KMS-11 (cell line): ENCODE data around the gene CACNG4.

ENCODE experiments used
- H2AFZ ChIP-seq: fragments of 200-600 bp; sonication (generic); 2 replicates; pipeline ENCODE4 v1.6.1; 2016; ENCODE audit warnings: antibody characterized with exemption, mixed run types, low read depth
- H3K27ac ChIP-seq: fragments of 200-600 bp; sonication (generic); 2 replicates; pipeline ENCODE4 v1.6.1; 2016; ENCODE audit warnings: mild to moderate bottlenecking, mixed run types
- H3K27me3 ChIP-seq: fragments of 200-600 bp; sonication (generic); 2 replicates; pipeline ENCODE4 v1.6.1; 2017; ENCODE audit warnings: mild to moderate bottlenecking, low read depth, mixed run types, moderate library complexity; ENCODE audit not compliant: insufficient read depth
- H3K36me3 ChIP-seq: fragments of 200-600 bp; sonication (generic); 2 replicates; pipeline ENCODE4 v1.6.1; 2017; ENCODE audit warnings: mild to moderate bottlenecking, mixed run types; ENCODE audit not compliant: insufficient read depth
- H3K4me1 ChIP-seq: fragments of 200-600 bp; sonication (generic); 2 replicates; pipeline ENCODE4 v1.6.1; 2016; ENCODE audit warnings: mild to moderate bottlenecking, low read depth, mixed run types; ENCODE audit not compliant: poor library complexity, severe bottlenecking
- H3K4me2 ChIP-seq: fragments of 200-600 bp; sonication (generic); 2 replicates; pipeline ENCODE4 v1.7.0; 2016; ENCODE audit warnings: mild to moderate bottlenecking, mixed run types
- H3K4me3 ChIP-seq: fragments of 200-600 bp; sonication (generic); IDR thresholded peaks from 2 replicates; pipeline ENCODE4 v1.6.1; 2017; ENCODE audit warnings: low read depth, low read length, mixed read lengths; ENCODE audit not compliant: insufficient read depth
- H3K79me2 ChIP-seq: fragments of 200-600 bp; sonication (generic); 2 replicates; pipeline ENCODE4 v1.6.1; 2016; ENCODE audit warnings: low read depth, mixed run types; ENCODE audit not compliant: insufficient read depth
- H3K9ac ChIP-seq: fragments of 200-600 bp; sonication (generic); 2 replicates; pipeline ENCODE4 v1.6.1; 2016; ENCODE audit warnings: mild to moderate bottlenecking, mixed run types
- H4K20me1 ChIP-seq: fragments of 200-600 bp; sonication (generic); 2 replicates; pipeline ENCODE4 v1.6.1; 2016; ENCODE audit warnings: mild to moderate bottlenecking, mixed run types; ENCODE audit not compliant: insufficient read depth
- TF ChIP-seq, protein P1 (sequence below): fragments of 200-600 bp; sonication (generic); conservative IDR thresholded peaks from 2 replicates; pipeline ENCODE4 v1.6.1; 2017; ENCODE audit warnings: low read depth, mild to moderate bottlenecking, antibody characterized with exemption, low read length, moderate library complexity, mixed read lengths

The CACNG4 gene

DNA sequence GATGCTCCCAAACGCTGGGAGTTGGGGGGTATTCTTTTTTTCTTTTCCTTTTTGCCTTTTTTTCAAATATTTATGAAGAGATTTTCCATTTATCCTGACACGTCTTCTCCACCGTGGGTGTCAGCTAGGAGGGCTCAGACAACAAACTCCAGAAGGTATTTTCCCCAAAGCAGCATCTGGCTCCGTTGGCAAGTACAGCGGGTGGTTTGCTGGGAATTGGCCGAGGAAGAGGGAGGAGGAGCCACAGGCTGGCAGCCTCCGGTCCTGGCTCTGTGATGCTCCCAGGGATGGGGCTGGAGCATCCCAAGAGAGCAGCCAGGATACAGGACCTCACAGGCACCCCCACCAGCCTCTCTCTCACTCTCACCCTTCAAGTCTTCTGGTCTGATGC lies 10.9 kb upstream of the CACNG4 start:
- TF ChIP-seq, protein P1, sequence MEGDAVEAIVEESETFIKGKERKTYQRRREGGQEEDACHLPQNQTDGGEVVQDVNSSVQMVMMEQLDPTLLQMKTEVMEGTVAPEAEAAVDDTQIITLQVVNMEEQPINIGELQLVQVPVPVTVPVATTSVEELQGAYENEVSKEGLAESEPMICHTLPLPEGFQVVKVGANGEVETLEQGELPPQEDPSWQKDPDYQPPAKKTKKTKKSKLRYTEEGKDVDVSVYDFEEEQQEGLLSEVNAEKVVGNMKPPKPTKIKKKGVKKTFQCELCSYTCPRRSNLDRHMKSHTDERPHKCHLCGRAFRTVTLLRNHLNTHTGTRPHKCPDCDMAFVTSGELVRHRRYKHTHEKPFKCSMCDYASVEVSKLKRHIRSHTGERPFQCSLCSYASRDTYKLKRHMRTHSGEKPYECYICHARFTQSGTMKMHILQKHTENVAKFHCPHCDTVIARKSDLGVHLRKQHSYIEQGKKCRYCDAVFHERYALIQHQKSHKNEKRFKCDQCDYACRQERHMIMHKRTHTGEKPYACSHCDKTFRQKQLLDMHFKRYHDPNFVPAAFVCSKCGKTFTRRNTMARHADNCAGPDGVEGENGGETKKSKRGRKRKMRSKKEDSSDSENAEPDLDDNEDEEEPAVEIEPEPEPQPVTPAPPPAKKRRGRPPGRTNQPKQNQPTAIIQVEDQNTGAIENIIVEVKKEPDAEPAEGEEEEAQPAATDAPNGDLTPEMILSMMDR: no peak
- H3K27me3 ChIP-seq: no peaks in the 10 kb centered on the region
- H2AFZ ChIP-seq: no peak overlapping the region
- H3K79me2 ChIP-seq: no peaks in the 10 kb centered on the region
- H3K4me2 ChIP-seq: no peak overlapping the region
- H3K9ac ChIP-seq: no peak overlapping the region
- no peaks in the 10 kb centered on the region for H3K4me1 ChIP-seq
- H3K4me3 ChIP-seq: no peak overlapping the region
- H3K36me3 ChIP-seq: no peaks in the 10 kb centered on the region
- H3K27ac ChIP-seq: no peak overlapping the region
- no peaks in the 10 kb centered on the region for H4K20me1 ChIP-seq

DNA sequence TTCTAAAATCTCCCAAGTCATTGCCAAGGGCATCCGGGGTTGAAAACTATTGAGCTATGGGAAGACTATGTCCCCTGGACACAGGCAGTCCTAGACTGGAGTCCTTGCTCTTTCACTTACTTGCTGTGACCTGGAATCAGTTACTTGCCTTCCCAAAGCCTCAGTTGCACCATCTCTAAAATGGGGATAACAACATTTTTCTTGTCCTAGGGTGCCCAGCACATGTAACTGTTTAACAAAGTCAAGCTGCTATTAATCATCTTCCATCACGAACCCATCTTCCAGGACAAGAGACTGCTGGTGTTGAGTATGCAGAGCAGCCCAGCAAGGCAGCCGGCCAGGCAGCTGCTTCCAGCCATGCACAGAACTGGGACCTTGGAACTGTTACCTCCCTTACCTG lies 9.9 kb upstream of the CACNG4 start:
- H3K36me3 ChIP-seq: no peaks in the 10 kb centered on the region
- H3K27me3 ChIP-seq: no peaks in the 10 kb centered on the region
- TF ChIP-seq, protein P1: no peak
- H4K20me1 ChIP-seq: no peaks in the 10 kb centered on the region
- H3K27ac ChIP-seq: no peak overlapping the region
- H2AFZ ChIP-seq: no peak overlapping the region
- no peaks in the 10 kb centered on the region for H3K79me2 ChIP-seq
- H3K4me2 ChIP-seq: no peak overlapping the region
- H3K4me1 ChIP-seq: no peaks in the 10 kb centered on the region
- no peak overlapping the region for H3K9ac ChIP-seq
- H3K4me3 ChIP-seq: no peak overlapping the region

DNA sequence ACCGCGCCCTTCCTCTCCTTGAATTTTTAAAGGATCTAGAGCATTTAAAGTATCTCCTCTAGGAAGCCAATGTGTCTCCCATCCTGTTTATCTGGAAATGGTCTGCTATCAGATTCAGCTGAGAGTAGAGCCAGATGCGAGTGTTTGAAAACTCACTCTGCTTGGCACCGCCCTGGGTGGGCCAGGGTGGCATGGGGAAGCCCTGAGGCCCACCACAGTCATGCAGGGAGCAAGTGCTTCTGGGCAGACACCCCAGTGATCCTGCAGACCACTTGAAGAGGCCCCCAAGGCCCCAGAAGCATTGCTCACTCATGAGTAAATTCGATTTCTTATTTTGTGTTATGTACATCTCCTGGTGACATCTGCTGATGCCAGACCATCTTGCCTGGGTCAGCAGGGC lies 8.7 kb upstream of the CACNG4 start:
- no peaks in the 10 kb centered on the region for H3K27me3 ChIP-seq
- no peaks in the 10 kb centered on the region for H3K4me1 ChIP-seq
- no peaks in the 10 kb centered on the region for H4K20me1 ChIP-seq
- H3K4me3 ChIP-seq: no peak overlapping the region
- no peak overlapping the region for H2AFZ ChIP-seq
- H3K79me2 ChIP-seq: no peaks in the 10 kb centered on the region
- no peaks in the 10 kb centered on the region for H3K36me3 ChIP-seq
- no peak overlapping the region for H3K4me2 ChIP-seq
- TF ChIP-seq, protein P1: no peak
- H3K9ac ChIP-seq: no peak overlapping the region
- no peak overlapping the region for H3K27ac ChIP-seq

DNA sequence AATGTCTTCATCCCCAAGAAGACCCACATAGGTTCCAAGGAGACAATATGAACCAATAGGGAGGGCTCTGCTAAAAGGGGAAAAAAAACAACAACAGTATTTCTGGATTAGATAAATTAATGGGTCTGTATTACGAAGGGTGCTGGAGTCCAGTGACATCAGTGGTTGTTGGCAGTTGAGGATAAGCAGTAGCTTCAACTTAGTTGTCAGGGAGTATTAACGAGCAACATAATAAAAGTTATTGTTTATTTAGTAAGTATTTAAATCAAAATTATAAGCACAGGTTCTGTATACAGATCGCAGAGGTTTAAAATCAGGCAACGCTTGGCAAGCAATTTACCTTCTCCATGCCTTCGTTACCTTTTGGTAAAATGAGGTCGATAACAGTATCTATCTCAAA lies 7.6 kb upstream of the CACNG4 start:
- H3K4me1 ChIP-seq: no peaks in the 10 kb centered on the region
- H3K4me3 ChIP-seq: no peak overlapping the region
- no peak overlapping the region for H3K4me2 ChIP-seq
- H3K9ac ChIP-seq: no peak overlapping the region
- H3K79me2 ChIP-seq: no peaks in the 10 kb centered on the region
- H4K20me1 ChIP-seq: no peaks in the 10 kb centered on the region
- TF ChIP-seq, protein P1: no peak
- no peak overlapping the region for H2AFZ ChIP-seq
- H3K27ac ChIP-seq: no peak overlapping the region
- no peaks in the 10 kb centered on the region for H3K27me3 ChIP-seq
- H3K36me3 ChIP-seq: no peaks in the 10 kb centered on the region

DNA sequence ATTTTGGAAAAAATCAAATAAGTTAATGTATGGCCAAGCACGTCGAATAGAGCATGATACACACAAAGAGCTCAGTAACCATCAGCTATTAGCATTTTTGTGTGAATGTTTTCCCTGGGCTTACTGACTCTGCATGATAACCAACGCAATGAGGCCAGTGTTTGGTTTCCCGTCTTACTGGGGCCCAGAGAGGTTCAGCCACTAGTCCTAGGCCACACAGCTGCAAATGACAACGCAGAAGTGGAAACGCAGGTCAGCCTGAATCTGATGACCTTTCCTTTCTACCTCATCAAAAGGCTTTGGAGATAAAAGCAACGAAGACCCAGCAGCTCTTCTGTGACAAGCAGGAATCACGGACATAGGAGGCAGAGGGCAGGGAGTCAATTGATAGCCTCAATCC lies 7.2 kb upstream of the CACNG4 start:
- Histone ChIP-seq H2AFZ (no peak overlapping the region), H3K27ac (no peak overlapping the region), H3K79me2 (no peaks in the 10 kb centered on the region), H3K36me3 (no peaks in the 10 kb centered on the region), H3K27me3 (no peaks in the 10 kb centered on the region), H3K4me1 (no peaks in the 10 kb centered on the region), H3K4me3 (no peak overlapping the region), H4K20me1 (no peaks in the 10 kb centered on the region), H3K9ac (no peak overlapping the region), H3K4me2 (no peak overlapping the region)
- TF ChIP-seq, protein P1: no peak
